LHCN-M2 (cell line): ENCODE data around the gene TLR9. TPM values are rescaled to one million over a fixed set of nuclear protein-coding genes. Genes with fewer than 3 reads are reported as not detected.
A peak's percentile ranks its signal among the peaks of the same experiment; 100 is the strongest.

ENCODE experiments used
- DNase-seq: peaks from one replicate; pipeline ENCODE4 v3.0.0-alpha.2; 2012; ENCODE audit warnings: low read depth
- total RNA-seq: library from RNA; depleted of rRNA; stranded (reverse); fragments of >200 nt; gene quantifications from 2 replicates; pipeline ENCODE4 v1.2.3, GENCODE V29; 2014

Gene TLR9
- total RNA-seq, 1 experiment from 2014 or later: under 0.01 TPM

DNA sequence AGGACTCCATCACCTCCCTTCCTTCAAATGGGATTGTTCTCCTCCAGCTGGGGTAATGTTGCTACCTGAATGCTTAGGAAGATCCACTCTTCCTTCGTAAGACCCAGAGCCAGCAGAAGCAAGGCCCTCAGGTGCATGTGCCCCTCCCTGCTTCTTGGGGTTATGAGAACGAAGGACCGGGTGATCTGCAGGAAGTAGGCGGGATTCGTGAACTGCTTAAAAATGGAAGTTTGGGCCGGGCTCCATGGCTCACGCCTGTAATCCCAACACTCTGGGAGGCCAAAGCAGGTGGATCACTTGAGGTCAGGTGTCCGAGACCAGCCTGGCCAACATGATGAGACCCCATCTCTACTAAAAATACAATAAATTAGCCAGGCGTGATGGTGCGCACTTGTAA lies 8.0 kb downstream of the TLR9 start:
- DNase-seq: no peak

DNA sequence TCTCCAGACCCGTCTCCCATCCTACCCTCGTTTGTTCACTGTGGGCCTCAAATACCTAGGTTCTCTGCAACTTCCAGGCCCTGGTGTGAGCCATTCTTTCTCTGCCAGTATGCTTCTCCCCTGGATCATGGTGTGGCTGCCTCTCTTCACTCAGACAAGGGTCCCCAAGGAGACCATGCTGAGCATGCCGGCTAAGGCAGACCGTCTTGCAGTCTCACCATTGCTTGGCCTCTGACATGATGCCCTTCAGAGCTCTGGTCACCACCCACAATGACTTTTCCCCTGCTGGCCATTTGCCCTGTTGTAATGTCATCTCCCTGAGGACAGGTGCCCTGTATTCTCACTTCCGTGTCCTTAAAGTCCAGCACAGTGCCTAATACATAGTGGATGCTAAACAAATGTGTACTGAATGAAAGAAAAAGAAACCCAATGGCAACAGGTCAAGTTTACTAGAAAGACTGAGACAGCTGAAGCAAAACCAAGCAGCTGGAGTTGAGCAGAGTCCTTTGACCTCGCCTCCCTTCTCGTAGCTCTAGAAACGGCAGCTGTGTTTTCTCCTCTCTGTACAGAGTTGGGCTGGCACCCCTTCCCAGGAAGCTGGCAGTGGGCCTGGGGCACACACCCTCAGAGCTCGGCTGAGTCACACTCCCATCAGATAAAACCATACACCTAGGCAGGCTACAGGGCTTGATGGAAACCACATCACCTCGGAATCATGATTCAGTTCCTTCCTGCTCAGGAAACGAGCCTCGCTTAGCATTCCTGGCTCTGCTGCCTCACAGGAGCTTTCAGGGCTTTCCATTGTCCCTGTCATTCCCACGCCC lies 8.6 kb downstream of the TLR9 start:
- peak; percentile 98 for DNase-seq

DNA sequence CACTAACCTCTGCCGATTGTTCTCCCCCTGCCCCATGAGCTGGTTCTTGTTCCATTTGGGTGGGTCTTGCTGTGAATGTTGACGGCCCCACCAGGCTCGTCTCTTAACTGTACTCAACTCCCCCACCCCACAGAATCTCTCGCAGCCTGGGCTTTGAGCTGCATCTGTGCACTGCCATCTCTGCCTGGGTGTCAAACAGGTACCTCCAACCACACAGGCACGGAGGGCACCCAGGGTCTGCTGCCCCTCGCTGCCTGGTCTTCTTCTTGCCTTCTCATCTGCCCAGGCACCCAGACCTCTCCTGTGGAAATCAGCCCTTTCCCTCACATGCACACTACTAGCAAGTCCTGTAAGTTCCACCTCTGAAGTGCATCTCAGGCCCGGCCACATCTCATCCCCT lies 10.1 kb downstream of the TLR9 start:
- no peak for DNase-seq

- DNase-seq: no peak
Observed at GRCh38 chr3:52213901-52214300, 11.5 kb downstream of the TLR9 start.

GRCh38 chr3:52213005-52213404 lies 12.4 kb downstream of the TLR9 start:
- DNase-seq: no peak

GRCh38 chr3:52211268-52211891 lies 14.1 kb downstream of the TLR9 start:
- no peak for DNase-seq

DNA sequence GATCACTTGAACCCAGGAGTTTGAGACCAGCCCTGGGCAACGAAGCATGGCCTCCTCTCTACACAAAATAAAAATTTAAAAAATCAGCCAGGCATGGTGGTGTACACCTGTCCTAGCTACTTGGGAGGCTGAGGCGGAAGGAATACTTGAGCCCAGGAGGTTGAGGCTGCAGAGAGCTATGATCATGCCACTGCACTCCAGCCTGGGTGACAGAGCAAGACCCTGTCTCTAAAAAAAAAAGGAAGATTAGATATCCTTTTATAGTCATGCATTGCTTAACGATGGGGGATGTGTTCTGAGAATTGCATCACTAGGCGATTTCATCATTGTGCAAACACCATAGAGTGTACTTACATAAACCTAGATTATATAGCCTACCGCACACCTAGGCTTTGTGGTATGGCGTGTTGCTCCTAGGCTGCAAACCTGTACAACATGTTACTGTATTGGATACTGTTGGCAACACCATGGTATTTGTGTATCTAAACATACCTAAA lies 14.8 kb downstream of the TLR9 start:
- DNase-seq: no peak

DNA sequence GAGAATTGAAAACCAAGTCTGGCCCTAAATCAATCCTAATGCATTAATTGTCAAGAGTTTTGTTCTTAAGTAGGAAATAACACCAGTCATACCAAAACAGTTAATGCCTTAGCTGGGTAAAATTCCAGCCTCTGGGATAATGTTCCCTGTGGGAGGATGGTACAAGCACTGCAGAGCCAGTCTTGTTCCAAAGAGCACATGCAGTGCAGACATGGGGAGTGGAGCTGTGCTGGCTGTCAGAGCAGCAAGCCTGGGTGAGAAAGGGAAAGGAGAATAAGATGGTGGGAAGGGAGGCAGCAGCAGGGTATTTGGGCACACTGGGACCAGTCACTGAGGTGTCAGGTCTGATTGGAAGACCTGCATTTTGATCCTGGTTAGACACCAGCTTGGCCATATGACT lies 15.4 kb downstream of the TLR9 start:
- DNase-seq: no peak

DNA sequence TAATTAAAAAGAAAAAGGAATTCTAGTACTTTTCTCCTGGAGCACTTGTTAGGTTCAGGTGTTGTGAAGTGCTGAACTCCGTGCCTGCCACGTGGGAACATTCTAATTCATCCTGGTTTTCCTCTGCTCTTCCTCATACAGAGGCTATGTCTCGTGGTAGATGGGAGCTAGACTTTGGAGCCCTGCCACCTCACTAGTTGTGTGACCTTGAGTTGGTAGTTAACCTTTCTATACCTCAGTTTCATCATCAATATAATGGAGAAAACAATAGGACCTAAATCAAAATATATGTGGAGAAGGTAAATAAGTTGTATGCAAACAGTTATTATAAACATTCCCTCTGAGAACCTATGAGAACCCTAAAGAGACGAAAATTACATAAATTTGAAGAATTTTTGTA lies 16.9 kb downstream of the TLR9 start:
- DNase-seq: no peak

DNA sequence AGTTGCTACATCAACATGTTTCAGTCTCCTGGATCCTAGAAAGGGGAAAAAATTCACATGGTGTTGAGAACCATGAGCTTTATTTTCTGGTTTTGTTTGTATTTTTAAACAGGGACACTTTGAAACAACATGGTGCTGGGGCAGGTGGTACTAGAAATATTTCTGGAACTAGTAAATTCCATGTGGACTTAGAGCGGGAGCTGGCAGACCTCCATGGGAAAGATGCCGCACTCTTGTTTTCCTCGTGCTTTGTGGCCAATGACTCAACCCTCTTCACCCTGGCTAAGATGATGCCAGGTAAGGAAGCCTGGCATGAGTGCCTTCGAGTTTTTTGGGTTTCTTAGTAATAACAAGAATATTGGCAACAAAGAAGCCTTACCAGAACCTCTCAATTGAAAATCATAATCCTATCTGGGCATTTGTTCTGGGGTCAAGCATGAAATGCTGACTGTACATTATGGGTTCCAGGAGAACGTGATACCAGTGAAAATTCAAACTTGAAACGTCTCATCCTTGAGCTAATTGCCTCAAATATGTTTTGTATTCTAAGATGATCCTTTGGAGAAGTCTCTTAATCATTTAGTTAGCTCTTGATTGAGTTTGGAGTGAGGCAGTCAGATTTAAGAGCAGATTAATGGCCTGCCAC lies 19.6 kb downstream of the TLR9 start:
- peak; percentile 50 for DNase-seq

GRCh38 chr3:52204337-52205073 lies 20.9 kb downstream of the TLR9 start:
- no peak for DNase-seq

DNA sequence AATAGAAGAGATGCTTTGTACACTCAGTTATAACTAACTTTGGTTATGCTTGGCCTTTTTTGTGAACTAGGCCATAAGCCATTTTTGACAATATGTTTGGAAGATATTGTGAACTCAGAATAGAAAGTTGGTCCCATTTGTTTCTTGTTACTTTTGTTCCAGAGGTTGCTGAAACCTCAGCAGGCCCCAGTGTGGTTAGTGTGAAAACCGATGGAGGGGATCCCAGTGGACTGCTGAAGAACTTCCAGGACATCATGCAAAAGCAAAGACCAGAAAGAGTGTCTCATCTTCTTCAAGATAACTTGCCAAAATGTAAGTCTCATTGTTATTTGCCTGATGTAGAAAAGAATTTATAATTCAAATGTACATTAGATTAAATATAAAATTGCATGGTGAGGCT lies 21.7 kb downstream of the TLR9 start:
- no peak for DNase-seq

DNA sequence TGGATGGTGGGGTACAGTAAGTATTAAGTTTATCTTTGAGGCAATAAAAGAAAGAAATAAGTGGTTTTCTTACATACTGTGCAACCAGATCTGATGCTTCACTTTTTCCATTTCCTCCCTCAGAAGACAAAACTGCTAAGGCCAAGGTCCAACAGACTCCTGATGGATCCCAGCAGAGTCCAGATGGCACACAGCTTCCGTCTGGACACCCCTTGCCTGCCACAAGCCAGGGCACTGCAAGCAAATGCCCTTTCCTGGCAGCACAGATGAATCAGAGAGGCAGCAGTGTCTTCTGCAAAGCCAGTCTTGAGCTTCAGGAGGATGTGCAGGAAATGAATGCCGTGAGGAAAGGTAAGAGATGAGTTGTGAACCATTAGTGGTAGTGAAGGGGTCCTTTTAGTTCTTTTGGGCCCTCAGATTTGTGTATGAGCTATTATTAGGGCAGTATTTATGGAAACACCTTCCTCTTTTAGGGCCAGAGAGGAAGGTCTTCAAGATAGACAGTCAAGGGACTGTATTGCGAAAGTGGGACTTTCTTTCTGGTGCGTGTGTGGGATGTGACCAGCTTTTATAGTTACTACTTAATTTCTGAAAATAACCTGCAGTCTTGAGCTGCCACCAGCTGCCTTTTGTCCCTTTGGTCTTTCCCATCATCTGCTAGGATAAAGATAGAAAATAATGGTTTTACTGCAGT lies 22.9 kb downstream of the TLR9 start:
- DNase-seq: no peak

GRCh38 chr3:52200981-52201679 lies 24.3 kb downstream of the TLR9 start:
- no peak for DNase-seq

- DNase-seq: no peak
Observed at GRCh38 chr3:52198643-52199608, 26.5 kb downstream of the TLR9 start.

DNA sequence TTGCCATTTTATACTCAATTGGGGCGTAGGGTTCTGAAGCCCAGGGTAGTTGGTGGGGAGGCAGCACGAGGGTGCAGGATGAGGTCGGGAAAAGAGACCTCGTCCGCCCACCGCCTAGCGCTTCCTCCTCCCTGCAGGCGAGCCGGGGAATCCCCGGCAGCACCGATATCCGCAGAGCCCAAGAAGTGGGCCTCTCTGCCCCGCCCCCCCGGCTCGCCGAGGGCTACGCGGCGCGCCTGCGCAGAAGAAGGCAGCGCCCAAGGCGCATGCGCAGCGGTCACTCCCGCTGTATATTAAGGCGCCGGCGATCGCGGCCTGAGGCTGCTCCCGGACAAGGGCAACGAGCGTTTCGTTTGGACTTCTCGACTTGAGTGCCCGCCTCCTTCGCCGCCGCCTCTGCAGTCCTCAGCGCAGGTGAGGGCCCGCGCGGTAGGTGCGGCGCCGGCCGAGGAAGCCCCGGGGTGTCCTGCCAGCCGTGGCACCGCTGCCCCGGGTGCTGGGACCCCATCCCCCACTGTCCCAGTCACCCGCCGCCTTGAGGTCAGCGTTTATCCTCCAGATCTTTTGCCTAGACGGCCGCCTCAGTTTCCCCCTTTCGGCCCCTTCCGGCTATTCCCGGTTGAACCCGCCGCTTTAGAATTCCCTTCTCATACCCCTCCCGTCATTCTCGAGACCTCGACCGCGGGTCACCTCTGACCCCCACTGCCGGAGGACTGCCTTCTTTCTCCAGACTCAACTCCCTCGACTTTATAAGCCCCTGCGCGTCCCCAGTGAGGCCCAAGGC lies 27.4 kb downstream of the TLR9 start, which contains the start of gene ALAS1:
ALAS1 (plus strand) TSS at position 319 of the 784 bp plus-strand sequence. CDS start 1,082 bp downstream, outside the sequence.
- peak; percentile 81 for DNase-seq

GRCh38 chr3:52197499-52197841 lies 28.0 kb downstream of the TLR9 start:
- no peak for DNase-seq

DNA sequence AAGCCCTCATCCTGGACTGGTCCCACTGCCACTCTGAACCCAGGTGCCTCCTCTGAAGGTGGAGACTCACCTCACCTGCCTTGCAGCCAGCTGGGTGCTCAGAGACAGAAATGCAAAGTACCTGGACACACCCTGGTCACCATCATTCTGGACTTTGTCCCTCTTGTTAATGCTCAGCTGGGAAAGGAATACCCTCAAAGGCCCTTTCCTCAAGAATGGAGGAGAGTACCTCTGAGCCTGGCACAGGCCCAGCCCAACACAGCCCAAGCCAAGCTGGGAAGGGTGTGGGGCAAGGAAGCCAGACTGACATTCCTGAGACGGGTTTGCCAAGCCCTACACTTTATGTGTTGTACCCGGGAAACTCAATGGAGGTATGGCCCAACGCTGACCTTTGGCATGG lies 28.5 kb downstream of the TLR9 start:
- DNase-seq: no peak
